Upper lobe of left lung (tissue), 4 donors: Measurements from ENCODE around the gene OTOP1.
"Not testable (repeated sequence)": the region's sequence is repeated elsewhere in the genome, so short reads cannot be mapped to it uniquely, and the experiment has no call there.

Source experiments
- CTCF ChIP-seq, 6 experiments: fragments of 450-650 bp in 4 of 6; fragments of 200-600 bp in 2 of 6; sonication (generic) in 2 of 6; IDR thresholded peaks; one replicate each; pipeline ENCODE4 v1.5.1; 2016 to 2019; ENCODE audit warnings: antibody characterized with exemption in 6 of 6
- EP300 ChIP-seq, 4 donors: sonication (generic); formaldehyde crosslinking; IDR thresholded peaks; one replicate each; pipeline ENCODE4 v1.5.1; 2017; ENCODE audit warnings: antibody characterized with exemption in 4 of 4, control low read depth in 2 of 4
- POLR2A ChIP-seq, 4 donors: fragments of 450-650 bp; IDR thresholded peaks; one replicate each; pipeline ENCODE4 v1.5.1; 2016 to 2017; ENCODE audit warnings: antibody characterized with exemption in 4 of 4, mild to moderate bottlenecking in 2 of 4

- not testable (repeated sequence) for TF ChIP-seq CTCF, POLR2A, EP300 (IDR thresholded peaks at IDR 0.05)
Observed at GRCh38 chr4:4160956-4161665, 65.6 kb downstream of the OTOP1 start.
